Measurements from ENCODE around the gene HSPA1L.

- TF ChIP-seq CTCF (IDR thresholded peaks at IDR 0.05; ENCODE audit: extremely low read depth in 1 of 2, insufficient read depth in 1 of 2, low read depth in 1 of 2, low read length in 2 of 2), result no peak
- no peak for TF ChIP-seq EZH2 (IDR thresholded peaks at IDR 0.05; ENCODE audit: borderline replicate concordance, low read depth, low read length, severe bottlenecking)
- no peak for TF ChIP-seq POLR2A (IDR thresholded peaks at IDR 0.05; ENCODE audit: low read depth, low read length)
- TF ChIP-seq GATA2 (IDR thresholded peaks at IDR 0.05; ENCODE audit: insufficient read depth, insufficient read length, low read depth, low read length), result no peak
These were observed 16.5 kb upstream of the HSPA1L start for GRCh38 chr6:31831350-31832215.
